ENCODE data around the gene ARMH1.
"Not testable (repeated sequence)": the region's sequence is repeated elsewhere in the genome, so short reads cannot be mapped to it uniquely, and the experiment has no call there.

Gene ARMH1

DNA sequence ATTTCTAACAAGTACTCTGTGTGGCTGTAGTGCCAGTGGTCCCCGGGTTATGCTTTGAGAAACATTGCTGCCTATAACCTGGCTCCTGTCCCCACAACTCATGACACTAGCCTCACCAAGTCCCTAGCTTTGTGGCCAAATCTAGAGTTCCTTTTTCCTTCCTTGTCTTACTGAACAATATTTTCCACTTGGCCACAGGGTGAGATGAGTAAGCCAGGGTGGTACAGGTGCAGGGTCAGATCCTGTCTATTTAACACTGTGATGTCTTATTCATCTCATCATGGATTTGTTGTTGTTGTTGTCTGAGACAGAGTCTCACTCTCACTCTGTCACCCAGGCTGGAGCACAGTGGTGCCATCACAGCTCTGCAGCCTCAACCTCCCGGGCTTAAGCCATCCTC lies 18.6 kb downstream of the ARMH1 start:
- no peak for DNase-seq

DNA sequence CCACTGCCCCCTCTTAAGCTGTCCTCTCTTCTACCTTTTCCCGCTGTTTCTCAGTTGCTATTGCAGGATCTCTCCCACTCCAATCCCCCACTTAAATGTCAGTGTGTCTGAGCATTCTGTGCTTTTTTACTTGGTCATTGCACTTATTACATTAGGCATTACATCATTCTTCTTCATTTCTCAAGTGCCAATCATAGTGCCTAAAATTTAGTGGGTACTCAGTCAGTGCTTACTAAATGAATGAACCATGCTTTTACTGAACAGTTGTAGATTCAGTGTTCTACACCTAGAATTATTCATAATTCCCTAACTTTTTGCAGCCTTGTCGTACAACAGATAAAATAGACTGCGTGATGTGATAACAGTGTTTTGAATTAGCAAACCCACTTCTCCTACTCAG lies 19.4 kb downstream of the ARMH1 start:
- DNase-seq: no peak

DNA sequence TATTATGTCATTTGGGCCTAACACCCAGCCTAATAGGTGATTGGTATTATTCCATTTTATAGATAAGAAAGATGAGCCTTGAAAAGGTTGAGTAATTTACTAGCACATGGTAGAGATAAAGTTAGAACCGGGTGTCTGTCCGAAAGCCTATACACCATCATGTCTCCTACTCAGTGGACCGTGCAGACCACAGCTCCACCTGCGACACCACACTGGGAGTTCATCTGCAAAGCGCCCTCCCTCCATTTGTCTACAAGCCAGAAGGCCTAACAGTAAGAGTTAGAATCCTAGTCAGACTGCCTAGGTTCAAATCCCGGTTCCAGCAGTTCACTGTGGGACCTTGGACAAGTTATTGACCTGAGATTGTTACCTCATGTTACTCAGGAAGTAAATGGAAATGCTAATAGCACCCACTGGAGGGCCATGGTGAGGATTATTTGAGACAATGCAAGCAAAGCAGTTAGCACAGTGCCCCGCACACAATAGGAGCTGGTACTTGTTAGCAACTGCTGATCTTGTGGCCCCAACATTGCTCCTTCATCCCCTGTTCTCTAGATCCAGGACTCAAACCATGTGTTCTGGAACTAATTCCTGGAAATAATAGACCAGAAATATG lies 20.5 kb downstream of the ARMH1 start:
- DNase-seq: no peak

DNA sequence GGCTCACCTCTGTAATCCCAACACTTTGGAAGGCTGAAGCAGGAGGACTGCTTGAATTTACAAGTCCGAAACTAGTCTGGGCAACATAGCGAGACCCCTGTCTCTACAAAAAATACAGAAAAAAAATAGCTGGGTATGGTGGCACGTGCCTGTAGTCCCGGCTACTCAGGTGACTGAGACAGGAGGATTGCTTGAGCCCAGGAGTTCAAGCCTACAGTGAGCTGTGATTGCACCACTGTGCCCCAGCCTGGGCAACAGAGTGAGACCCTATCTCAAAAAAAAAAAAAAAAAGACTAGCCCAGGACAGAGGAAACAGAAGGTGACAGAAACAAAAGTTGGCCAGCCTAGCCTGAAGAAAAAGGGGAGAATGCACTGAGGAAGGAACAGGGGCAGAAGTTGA lies 21.2 kb downstream of the ARMH1 start:
- DNase-seq: no peak

DNA sequence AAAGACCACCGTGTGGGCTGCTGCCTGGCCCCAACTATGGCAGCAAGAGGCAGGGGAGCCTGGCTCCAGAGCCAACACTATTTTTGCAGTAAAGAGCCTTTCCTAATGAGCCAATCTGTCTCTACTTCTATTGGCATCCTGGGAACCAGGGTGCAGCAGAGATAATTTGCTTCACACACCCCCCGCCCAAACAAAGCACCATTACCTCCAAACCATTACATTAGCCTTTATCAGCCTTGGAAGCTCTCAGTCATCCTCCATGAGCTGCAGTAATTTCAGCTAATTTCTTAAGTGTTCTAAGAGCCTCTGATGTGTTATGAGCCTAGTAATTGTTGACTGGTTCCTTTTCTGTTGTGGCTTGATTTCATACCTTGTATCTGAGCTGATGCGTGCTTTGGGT lies 21.6 kb downstream of the ARMH1 start:
- no peak for DNase-seq

DNA sequence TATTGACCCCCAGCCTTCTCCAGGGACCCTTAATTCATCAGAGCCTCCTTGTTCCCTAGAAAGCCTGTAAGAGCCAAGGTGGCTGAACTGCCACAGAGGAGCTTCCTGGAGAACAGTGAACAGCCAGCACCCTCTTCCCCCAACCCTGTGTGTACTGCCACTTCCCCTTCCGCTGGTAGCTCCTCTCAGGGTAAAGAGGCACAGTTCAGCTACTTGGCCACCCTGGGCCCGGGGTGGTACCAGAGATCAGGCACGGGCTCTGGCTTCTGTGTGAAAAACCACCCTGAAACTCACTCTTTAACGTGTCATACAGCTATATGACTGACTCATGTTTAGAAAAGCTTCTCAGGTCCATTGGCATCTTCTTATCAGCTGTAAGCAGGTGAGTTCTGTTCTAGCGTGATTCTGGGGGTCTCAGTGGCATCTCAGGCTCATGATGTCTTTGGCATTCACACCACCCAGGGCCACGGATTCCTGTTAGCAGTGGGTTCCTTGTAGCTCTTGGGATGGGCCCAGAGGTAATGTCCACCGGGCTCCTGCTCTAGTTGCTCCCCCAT lies 22.4 kb downstream of the ARMH1 start:
- DNase-seq: peak in 1 of 56 donors; percentile 10

DNA sequence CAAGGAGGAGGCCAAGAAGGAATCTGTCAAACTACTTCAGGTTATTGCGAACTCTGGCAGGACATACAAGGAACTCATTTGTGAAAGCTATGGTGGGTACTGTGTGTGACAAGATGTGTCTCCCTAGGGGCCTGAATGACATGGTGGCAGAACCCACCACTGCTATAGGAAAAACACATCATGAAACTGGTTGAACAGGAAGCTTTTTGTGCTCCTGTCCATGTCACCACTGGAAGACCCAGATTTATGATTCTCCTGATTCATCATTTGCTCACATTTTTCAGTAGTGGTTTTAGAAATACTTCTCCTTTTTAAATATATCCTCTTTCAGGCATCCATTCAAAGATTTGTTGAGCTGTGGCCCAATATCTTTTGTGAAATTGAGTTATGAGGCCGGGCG lies 23.6 kb downstream of the ARMH1 start:
- DNase-seq: no peak

DNA sequence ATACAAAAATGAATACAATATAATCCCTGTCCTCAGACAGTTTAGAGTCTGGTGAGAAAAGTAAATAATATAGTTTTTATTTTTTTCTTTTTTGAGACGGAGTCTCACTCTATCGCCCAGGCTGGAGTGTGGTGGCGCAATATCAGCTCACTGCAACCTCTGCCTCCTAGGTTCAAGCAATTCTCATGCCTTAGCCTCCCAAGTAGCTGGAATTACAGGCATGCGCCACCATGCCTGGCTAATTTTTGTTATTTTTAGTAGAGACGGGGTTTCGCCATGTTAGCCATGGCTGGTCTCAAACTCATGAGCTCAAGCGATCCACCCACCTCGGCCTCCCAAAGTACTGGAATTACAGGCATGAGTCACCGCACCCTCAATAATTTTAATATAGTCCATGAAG lies 24.9 kb downstream of the ARMH1 start:
- DNase-seq: not testable (repeated sequence)

DNA sequence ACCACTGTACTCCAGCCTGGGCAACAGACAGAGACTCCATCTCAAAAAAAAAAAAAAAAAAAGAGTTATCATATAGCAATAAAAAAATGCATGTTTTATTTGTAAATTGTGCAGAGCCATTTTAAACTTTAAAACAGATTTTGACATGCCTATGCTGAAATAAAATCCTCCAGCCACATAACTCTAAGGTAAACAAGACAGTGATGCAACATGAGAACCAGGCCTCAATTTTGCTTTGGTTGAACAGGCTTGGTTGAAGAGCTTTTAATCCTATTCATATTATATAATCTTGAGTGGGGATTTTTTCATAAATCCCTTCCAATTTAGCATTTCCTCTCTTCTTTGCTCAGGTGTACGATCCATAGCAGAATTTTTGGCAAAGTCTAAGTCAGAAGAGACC lies 26.1 kb downstream of the ARMH1 start:
- no peak for DNase-seq

DNA sequence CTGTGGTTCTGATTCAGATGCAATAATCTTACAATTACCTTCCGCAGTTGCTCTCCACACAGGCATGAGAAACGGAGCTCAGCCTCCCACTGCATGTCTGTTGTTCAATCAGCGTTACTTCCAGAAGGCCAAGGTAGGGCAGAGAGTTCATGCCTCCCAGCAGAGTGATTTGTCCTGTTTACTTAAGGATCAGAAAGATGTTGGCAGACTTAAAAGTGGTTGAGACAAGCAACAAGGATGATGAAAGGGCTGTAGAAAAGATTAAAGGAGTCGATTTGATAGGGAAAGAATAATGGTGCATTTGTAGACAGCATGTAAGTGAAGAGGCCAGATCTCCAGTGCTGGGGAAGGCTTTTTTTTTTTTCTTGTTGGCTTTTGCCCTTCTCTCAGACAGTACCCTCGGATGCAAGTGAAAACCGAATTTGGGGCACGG lies 26.6 kb downstream of the ARMH1 start:
- no peak for DNase-seq

DNA sequence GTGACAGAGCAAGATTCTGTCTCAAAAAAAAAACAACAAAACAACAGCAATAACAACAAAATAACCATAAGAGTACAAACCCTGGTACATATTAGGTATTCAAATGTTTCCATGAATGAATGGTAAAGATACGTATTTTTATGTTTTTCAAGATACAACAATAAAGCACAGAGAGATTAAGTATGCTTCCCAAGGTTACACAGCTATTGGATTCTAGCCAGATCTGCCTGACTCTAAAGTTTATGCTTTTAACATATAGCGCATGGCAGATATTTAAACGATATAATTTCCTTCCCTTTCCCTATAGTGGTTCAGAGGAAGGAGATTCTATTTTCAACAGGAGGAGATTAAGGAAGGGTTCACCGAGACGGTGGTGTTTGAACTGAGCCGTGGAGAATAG lies 31.0 kb downstream of the ARMH1 start:
- DNase-seq: no peak

DNA sequence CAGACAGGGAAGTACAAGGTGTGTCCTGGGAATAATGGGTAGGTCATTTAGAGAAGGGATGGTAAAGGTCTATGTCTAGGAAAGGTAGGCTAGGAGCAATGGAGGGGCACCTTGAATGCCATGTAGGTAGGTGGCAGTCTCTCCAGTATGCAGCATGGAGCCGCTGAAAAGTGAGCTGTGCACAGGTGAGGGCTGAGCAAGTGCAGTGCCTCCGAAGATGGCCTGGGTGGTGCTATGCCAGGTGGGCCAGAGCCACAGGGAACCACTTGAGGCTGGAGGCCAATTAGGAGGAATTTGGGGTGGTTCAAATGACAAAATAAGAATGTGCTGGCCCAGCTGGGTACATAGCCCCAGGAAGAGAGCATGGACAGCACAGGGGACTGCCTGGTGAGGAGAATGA lies 31.4 kb downstream of the ARMH1 start:
- no peak for DNase-seq

DNA sequence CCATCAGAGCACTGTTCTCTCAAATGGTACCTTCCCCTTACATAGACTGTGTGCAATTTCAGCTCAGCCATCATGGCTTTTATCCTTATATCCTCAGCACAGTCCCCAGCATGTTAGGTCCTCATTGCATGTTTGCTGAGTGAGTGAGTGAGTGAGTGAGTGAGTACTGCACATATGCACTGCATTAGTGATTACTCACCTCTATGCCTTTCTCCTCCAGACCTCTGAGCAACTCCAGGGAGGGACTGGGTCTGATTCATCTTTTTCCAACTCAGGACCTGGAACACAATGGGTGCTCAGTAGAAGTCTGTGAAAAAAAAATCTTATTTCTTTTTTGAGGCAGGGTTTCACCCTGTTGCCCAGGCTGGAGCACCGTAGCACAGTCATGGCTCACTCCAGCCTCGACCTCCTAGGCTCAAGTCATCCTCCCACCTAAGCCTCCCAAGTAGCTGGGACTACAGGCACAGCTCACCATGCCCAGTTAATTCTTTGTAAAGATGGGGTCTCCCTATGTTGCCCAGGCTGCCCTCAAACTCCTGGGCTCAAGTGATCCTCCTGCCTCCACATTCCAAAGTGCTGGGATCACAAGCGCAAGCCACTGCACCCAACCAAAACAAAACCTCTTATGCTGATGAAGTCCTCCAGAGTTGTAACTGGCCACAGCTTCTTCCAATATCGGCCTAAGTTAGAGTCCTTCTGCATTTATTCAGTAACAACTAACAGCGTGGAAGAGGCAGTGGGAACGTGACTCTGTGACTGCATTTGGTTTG lies 32.8 kb downstream of the ARMH1 start:
- DNase-seq: no peak

DNA sequence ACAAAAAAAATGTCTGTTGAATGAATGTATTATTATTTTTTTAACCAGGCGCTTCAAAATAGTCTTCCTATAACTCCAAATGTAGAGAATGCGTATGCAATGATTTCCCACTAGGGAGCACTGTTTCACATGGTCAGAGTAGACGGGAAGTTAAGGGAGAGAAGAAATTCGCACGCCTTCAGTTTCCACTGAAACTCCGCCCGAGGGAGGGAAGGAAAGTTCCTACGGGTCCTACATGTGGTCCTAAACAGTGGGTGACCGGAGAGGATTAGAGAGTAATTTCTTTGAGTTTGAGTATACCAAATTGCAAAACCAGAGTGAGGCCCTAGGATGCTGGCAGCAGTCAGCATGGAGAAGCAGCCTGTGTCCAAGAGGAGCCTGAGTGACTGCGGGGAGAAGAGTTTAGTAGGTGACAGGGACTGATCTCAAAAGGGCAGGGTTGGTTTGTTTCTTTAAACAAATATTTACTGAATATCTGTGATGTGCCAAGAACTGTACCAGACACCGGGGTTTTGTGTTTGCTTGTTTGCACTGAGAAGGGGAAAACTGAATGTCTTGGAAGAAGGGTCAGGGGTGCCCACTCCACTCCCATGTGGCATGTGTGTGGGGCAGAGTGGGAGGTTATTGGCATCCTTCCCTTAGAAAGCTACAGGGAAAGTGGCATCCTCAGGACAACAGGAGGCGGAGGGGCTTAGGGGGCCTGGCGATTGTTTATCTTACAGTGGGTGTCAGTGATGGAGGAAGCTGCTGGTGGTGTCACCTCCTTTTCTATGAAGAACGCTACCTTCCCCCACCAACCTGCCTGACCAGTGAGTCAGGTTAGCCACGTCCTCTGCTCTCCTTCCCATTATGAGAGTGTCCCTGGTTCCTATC lies 33.7 kb downstream of the ARMH1 start:
- peak in 6 of 56 donors; percentile 4 to 17 (median 8) for DNase-seq

DNA sequence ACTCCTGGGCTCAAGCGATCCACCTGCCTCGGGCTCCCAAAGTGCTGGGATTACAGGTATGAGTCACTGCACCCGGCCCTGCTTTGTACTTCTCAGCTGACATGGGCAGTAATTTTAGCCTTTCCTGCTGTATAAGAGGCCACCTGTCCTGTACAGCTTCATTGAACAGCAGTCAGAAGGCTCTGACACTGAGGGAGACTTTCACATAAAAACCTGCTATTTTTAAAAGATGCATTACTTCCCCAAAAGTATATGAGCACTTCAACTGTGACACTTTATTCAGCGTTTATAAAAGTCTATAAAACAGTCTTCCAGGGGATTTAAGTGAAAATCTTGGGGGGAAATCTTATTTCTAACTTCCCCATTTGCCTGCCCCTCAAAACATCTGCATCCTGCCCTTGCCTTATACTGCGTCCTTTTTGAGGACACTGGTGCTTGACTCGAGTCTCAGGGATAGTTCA lies 38.8 kb downstream of the ARMH1 start:
- DNase-seq: no peak

DNA sequence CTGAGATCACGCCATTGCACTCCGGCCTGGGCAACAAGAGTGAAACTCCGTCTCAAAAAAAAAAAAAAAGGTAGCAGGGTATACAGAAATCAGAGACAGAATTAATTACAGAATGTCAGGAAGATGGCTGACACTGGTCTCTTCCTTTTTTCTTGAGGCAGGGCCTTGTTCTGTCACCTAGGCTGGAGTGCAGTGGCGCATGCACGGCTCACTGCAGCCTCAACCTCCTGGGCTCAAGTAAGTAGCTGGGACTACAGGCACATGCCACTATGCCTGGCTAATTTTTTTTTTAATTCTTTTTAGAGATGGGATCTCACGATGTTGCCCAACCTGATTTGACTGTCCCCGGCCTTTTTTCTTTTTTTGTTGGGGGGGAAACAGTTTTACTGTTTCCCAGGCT lies 40.0 kb downstream of the ARMH1 start:
- no peak for DNase-seq

DNA sequence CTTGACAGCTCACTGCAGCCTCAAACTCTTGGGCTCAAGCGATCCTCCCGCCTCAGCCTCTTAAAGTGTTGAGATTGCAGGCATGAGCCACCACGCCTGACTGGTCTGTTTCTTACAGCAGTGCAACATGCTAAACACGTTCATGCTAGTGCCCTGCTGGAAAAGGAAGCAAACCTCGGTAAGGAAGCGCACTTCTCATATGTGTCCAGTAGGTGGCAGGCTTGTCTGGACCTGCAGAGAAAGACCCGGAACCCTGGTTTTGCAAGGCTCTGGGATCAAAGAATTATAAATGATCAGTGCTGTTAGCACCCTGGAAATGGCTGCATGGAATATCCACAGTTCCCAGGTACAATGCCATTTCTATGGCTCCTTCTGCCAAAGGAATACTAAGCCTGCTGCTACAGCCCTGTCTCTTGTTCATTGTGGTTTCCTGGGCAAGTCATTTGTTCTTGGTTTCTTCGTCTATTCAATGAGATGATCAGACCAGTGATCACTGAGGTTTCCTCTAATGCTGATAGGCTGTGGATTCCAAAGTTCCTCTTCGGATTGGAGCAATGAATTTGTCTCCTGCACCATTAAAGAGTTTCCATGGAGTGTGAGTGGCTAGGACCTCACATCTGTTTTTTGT lies 40.5 kb downstream of the ARMH1 start:
- DNase-seq: peak in 47 of 56 donors; percentile 9 to 77 (median 48)

DNA sequence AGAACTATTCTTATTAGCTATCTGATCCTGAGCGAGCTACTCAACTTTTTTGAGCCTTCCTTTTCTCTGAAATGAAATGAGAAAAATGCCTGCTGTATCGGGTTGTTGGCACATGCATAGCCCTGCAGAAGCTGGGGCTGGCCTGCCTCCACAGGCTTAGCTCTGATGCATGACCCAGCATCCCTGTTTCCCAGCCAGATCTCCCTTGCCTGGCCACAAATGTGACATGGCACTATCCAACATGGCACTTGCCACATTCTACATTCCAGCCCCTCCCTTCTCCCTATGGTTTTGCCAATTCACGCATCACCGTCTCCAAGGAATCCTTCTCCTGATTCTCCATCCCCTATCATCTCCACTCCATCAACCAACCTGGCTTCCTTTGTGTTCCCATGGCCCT lies 42.6 kb downstream of the ARMH1 start:
- no peak for DNase-seq

DNA sequence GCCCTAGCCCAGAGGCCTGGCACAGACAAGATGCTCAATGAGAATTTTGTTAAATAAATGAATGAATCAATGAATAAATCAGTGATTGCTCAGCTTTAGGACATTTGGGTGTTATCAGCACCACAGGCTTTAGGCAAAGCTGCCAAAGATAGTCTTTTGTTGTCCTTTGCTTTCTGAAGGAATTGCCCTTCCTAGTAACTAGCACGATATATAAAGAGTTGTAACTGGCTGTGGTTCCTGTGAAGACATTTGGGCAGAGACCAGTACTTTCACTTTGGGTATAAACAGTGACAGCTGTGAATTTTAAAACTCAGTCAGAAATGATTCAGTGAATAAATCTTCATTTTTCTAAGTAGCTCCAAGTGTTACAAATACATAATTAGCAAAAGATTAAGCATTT lies 43.1 kb downstream of the ARMH1 start:
- no peak for DNase-seq

DNA sequence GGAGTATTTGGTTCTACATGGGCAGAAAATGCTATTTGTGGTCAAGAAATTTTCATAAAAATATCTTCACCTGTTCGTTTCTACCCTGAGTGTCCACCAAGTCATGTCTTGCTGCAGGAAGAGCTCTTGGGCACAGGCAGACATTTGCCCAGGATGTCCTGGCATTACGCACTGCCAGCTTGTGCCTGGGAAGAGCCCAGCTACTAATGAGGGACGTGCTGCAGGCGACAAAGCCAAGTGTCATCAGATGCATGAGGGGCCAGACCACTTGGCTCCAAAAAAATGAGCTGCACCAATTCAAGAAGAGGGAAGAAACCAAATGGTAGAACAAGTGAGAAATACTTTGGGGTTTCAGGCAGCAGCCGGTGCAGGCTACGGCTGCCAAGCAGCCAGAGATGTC lies 43.6 kb downstream of the ARMH1 start:
- no peak for DNase-seq

DNA sequence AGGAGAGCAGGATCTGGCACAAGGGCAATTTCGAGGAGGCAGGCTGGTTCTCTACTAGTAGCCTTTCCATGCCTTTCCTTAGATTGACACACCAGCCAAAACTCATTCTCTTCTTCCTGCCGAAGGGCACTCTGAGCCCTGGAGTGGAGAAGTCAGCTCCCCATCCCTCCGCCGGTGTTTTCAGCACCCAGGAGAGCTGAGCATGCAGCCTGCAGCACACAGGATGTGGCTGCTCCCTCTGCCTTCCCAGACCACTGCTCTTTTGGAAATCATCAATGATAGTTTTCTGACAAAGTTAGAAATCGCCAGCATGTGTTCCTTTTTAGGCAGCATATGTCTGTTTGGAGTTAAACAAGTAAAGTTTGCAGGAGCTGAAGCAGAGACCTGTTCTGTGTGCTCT lies 44.8 kb downstream of the ARMH1 start:
- no peak for DNase-seq

All from nucleus accumbens (tissue), 56 donors.